ENCODE results near the gene CNTN2.

Gene CNTN2, protein sequence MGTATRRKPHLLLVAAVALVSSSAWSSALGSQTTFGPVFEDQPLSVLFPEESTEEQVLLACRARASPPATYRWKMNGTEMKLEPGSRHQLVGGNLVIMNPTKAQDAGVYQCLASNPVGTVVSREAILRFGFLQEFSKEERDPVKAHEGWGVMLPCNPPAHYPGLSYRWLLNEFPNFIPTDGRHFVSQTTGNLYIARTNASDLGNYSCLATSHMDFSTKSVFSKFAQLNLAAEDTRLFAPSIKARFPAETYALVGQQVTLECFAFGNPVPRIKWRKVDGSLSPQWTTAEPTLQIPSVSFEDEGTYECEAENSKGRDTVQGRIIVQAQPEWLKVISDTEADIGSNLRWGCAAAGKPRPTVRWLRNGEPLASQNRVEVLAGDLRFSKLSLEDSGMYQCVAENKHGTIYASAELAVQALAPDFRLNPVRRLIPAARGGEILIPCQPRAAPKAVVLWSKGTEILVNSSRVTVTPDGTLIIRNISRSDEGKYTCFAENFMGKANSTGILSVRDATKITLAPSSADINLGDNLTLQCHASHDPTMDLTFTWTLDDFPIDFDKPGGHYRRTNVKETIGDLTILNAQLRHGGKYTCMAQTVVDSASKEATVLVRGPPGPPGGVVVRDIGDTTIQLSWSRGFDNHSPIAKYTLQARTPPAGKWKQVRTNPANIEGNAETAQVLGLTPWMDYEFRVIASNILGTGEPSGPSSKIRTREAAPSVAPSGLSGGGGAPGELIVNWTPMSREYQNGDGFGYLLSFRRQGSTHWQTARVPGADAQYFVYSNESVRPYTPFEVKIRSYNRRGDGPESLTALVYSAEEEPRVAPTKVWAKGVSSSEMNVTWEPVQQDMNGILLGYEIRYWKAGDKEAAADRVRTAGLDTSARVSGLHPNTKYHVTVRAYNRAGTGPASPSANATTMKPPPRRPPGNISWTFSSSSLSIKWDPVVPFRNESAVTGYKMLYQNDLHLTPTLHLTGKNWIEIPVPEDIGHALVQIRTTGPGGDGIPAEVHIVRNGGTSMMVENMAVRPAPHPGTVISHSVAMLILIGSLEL

GRCh38 chr1:205042911-205043806, at the start of gene CNTN2:
CNTN2 (plus strand) TSS chr1:205043212; CDS start chr1:205053186, 9,974 bp downstream.
- peak; percentile 4 for DNase-seq

DNA sequence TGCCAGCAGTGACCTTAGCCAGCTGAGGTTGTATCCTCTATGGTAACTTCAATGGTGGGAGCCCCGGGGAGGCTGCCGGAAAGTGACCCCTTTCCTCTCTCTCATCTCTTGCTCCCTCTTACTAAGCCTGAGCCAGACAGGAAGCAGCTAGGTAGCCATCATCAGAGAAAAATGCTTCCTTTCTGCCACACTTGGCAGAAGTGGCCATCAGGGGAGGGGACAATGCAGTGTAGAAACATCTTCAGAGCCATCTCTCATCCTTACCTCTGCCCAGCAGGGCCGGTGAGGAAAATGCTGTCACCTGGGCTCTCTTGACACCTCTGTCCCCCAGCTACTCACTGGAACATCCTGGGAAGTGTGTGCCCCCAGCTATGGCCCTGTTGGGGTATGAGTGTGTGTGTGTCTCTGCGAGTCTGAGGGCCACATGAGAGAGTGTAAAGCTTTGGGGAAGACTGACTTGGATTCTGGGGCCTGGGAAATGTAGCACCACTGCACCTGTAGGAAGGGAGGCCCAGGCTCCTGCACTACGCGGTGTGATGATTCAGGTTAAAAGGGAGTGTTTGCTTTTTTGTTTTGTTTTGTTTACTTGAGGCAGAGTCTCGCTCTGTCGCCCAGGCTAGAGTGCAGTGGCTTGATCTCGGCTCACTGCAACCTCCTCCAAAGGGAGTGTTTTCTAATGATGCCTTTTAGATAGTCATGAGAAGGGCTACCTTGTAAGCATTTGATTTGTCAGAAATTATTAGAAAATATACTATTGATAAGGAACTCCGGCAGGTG, 48.7 kb upstream of the CNTN2 start:
- no peak for DNase-seq

DNA sequence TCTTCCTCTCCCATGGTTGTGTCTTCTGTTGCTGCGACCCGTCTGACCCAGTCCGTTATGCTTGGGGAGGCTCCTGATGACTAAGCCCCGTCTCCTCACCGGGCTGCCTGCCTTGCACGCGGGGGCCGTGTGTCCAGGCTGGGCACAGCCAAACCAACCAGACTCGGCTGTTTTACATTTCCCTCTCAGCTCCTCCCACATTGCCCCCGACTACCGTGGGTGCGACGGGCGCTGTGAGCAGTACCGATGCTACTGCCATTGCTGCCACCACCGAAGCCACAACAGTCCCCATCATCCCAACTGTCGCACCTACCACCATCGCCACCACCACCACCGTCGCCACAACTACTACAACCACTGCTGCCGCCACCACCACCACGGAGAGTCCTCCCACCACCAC, 46.0 kb upstream of the CNTN2 start:
- no peak for DNase-seq

DNA sequence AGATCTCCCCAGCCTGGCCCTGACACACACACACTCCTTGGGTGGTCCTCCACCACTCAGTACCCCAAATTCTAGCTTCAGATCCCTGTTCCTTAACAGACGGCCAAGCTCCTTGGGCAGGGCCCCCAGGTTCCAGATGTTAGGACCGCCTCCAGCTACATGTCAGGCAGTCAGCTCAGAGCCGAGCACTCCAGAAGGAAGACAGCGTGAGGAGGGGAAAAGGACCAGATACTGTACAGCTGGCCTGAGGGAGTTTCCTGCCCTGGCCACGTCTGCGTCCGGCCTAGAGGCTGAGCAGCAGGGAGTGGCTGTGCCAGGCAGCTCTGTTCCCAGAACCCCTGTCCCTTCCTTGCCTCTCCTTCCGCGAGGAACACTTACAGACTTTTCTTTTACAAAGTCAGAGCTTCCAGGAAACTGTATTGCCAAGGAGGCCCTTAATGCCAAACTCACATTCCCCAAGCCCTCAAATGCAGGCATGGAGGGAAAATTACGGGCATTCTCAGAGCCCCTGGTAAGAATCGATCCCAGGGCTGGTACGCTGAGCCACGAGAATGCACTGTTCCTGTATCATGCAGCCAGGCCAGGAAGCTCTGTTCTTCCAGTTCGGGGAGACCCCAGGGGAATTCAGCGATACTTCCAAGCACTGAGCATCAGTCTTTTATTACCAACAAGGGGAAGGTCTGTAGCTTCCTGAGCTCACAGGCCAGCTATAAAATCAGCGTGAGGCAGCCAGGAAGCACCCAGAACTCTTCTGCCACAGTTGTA, 45.2 kb upstream of the CNTN2 start:
- DNase-seq = no peak

GRCh38 chr1:205001162-205001561, 41.9 kb upstream of the CNTN2 start:
- no peak for DNase-seq

DNA sequence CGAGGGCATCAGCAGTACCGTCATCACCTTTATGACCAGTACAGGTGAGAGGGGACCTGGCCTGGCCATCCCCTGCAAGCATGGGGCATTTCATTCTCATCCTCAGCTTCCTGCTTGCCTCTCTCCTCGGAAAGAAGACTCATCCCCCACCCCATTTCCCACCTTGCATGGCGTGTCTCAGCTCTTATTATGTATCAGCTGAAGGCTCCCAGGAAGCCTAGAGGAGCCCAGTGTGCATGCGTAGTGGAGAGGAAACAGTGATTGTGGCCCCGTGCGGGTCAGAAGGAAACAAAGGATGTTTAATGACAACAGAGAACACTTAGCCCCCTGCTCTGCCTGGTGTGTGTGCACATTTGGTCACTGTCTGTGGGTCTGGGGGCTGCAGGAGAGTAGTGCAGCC, 40.3 kb upstream of the CNTN2 start:
- DNase-seq = no peak

DNA sequence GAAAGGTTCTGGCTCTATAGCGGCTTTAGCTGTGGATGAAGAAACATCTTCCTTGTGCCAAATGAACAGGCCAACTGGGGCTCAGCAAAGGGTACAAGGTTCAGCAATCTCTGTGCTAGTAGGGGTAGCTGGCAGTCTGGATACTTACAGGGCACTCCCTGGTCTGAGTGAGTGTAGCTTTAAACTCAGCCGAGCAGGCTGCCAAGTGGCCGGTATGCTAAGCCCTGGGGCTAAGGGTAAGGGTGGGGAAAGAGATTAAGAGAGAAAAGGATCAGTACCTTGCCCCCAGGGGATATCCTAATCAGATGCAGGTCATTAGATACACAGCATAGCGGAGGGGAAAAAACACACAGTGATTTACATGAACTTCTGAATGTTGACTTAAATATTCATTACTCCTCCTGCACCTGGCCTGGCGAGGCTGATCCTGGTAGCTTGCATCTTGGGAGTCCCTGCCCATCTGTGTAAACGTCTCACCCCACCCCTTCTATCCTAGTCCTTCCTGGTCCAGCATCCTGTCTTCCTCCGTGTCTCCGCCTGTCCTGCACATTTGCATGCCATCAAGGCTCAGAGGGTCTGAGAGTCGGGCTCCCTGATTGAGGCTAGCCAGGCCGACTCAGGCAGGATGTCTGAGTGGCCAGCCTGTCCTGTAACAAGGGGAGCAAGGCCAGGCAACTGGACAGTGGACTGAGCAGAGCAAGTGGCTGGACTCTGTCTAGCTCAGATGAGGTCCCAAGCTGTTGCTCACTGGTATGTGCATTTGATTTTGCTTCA, 39.5 kb upstream of the CNTN2 start:
- DNase-seq = no peak

DNA sequence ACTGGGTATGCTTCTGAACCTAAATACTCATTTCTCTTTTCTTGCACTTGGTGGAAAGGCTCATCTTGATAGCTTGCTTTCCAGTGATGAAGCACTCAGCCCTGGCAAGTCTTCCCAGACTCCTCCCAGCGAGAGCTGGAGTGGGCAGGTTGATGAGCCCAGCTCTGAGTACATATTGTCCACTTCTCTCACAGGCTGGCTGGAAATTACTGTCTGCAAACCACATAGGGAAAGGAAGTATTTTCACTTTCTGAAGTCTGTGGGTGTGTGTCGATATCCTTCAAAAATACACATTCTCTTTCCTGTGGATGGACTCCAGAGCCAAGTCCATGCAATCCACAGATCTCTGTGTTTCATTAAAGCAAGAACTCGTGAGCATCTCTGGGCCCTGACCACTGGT, 38.7 kb upstream of the CNTN2 start:
- no peak for DNase-seq

DNA sequence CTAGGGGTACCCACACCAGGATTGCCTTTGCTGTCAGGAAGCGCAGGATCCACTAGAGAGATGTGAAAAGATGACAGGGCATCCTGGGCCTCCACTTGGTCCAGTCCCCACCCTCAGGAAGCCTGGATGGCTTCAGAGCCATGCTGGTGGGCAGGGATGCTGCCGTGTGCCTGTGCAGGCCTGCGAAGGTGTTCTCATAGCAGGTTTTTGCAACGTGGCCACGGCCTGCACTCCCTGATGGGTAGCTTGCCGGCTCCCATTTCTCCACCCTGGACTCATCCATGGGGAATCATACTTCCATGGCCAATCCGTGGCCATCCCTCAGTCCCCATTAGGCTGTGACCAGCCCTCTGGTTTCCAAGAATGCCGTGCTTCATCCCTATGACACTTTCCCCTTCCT, 34.1 kb upstream of the CNTN2 start:
- no peak for DNase-seq

GRCh38 chr1:205009670-205010069, 33.3 kb upstream of the CNTN2 start:
- DNase-seq = peak; percentile 45

DNA sequence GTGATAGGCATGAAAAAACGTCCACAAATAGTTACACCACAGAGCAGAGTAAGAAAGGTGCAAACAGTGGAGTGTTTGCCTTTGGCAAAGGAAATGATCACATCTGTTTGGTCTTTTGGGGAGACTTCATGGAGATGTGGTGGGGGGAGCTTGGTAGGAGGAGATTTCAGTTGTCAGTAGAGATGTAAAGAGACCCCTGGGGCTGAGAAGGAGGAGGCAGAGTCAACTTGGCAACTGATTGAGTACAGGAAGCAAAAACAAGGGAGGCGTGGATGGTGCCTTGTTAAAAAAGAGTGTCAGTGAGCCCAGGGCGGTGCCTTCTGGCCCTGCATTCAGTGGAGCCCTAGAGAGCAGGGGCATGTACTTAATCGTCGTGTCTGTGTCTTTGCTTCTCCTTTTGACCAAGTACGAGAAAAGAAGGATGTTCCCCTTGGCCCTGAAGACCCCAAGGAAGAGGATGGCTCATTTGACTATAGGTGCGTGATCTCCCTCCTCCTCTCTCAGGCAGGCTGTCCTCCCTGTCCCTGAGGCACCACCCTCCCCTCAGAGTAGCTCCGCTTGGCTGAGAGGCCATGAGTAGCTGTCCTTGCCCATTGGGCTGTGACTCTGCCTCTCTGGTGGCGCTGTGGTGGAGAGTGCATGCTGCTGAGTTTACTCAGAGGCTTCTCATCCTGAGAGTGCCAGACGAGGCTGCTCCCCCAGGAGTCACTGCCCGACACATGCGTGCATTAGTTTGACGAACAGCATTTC, 30.4 kb upstream of the CNTN2 start:
- peak; percentile 28 for DNase-seq

GRCh38 chr1:205013683-205014367, 29.2 kb upstream of the CNTN2 start:
- peak; percentile 26 for DNase-seq

GRCh38 chr1:205014783-205015182, 28.2 kb upstream of the CNTN2 start:
- DNase-seq = no peak

DNA sequence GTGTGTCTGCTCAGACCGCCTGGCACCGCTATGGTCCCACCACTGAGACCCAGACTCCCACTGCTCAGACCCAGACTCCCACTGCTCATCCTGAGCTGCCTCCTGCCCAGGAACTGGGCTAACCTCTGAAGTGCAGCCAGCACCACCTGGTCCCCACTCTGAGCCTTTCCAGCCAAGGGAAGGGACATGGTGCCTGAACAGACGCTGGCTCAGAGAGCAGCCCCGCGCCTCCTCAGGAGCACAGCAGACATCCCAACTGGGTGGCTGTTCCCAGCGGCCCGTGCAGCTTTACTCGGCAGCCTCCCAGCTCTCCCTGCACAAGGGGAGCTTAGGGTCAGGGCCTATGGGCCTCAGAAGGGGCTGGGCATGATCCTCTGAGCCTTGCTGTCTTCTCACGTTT, 27.8 kb upstream of the CNTN2 start:
- DNase-seq = no peak

GRCh38 chr1:205016075-205016474, 26.9 kb upstream of the CNTN2 start:
- DNase-seq = no peak

DNA sequence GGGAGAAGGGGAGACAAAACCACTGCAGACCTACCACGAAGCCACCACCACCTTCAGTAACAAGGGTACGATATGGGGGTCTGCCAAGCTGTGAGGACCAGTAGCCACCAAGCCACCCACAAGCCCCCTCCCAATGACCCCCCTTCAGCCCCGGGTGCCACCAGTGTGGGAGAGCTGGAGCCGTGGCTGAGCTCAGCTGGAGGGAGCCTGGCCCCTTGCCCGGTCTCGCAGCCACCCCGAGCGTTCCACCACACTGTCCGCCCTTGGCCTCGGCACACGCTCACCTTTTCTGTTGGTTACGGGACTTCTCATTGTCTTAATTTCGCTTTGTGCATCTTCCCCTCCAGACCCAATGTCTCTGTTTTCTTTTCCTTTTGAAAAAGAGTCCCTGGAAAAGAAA, 26.4 kb upstream of the CNTN2 start:
- no peak for DNase-seq

DNA sequence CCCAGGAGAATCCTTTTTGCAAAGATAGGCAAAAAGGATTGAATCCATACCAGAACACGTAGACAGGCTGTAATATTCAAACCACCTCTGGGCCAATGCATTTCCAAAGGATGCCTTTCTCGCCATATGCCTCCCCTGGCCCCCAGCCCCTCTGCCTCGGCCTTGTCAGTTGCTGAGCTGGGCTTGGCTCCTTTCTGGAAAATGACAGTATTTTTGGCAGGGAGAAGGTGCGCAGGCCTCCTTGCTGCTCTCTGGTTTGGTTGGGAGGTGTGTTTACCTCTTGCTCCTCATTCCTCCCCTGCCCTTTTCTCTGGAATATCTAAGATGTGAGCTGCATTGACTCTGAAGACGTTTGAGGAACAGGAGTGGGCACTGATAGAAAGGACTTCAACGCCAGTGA, 26.0 kb upstream of the CNTN2 start:
- DNase-seq = no peak

- DNase-seq = no peak
Observed at GRCh38 chr1:205017766-205018165, 25.2 kb upstream of the CNTN2 start.

DNA sequence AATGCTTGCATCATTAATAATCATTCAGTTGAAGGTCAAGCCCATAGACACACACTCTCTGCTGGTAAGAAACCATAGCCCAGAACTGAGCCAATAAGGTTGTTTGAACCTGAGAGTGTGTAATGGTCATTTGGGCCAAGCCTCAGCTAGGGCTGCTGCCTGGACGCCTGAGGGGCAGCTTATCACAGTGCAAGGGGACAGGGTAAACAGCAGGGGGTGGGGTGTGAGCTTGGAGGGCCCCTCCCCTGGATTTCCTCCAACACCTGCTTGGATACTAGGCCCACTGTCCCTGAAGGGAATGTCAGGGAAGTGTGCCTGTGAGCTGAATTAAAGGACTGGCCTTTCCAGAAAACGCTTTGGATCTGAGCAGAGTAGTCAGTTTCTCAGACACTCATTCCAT, 24.6 kb upstream of the CNTN2 start:
- no peak for DNase-seq

All from NCI-H510A (cell line).